Mesenchymal stem cell (in vitro differentiated cells and primary cell): Measurements from ENCODE around the gene APOD.
"Not testable (repeated sequence)": the region's sequence is repeated elsewhere in the genome, so short reads cannot be mapped to it uniquely, and the experiment has no call there.

Source experiments
- DNase-seq: peaks from one replicate; pipeline ENCODE4 v3.0.0-alpha.2; 2013
- H2AFZ ChIP-seq: one replicate; pipeline ENCODE4 v1.6.1; 2013; ENCODE audit warnings: low read depth, mild to moderate bottlenecking, control low read depth, inconsistent platforms, low read length, moderate library complexity
- H2AK5ac ChIP-seq: 2 replicates; pipeline ENCODE4 v1.6.1; 2013; ENCODE audit warnings: low read length, moderate library complexity, mild to moderate bottlenecking, inconsistent platforms; ENCODE audit not compliant: severe bottlenecking
- H2BK120ac ChIP-seq: one replicate; pipeline ENCODE4 v1.6.1; 2013; ENCODE audit warnings: low read depth, mild to moderate bottlenecking, inconsistent platforms, low read length, moderate library complexity
- H2BK12ac ChIP-seq, 2 experiments: one replicate each; pipeline ENCODE4 v1.6.1; 2013; ENCODE audit warnings: inconsistent platforms in 2 of 2, low read length in 2 of 2, mild to moderate bottlenecking in 2 of 2, moderate library complexity in 2 of 2, control low read depth in 1 of 2
- H2BK15ac ChIP-seq: one replicate; pipeline ENCODE4 v1.6.1; 2013; ENCODE audit warnings: mild to moderate bottlenecking, low read depth, inconsistent platforms; ENCODE audit not compliant: poor library complexity, severe bottlenecking
- H2BK5ac ChIP-seq: 2 replicates; pipeline ENCODE4 v1.6.1; 2013; ENCODE audit warnings: low read depth, mild to moderate bottlenecking, low read length, control low read depth, inconsistent platforms; ENCODE audit not compliant: poor library complexity, severe bottlenecking
- H3K14ac ChIP-seq, 2 experiments: one replicate each; pipeline ENCODE4 v1.6.1; 2013; ENCODE audit warnings: inconsistent platforms in 2 of 2, low read length in 2 of 2, control low read depth in 1 of 2, mild to moderate bottlenecking in 1 of 2, moderate library complexity in 1 of 2
- H3K18ac ChIP-seq, 2 experiments: one replicate each; pipeline ENCODE4 v1.6.1; 2013; ENCODE audit warnings: inconsistent platforms in 2 of 2, low read length in 2 of 2, control low read depth in 1 of 2, low read depth in 1 of 2, mild to moderate bottlenecking in 1 of 2
- H3K23ac ChIP-seq, 2 experiments: one replicate each; pipeline ENCODE4 v1.6.1; 2013; ENCODE audit warnings: inconsistent platforms in 2 of 2, low read length in 2 of 2, mild to moderate bottlenecking in 2 of 2, moderate library complexity in 2 of 2, control low read depth in 1 of 2
- H3K27ac ChIP-seq: 2 replicates; pipeline ENCODE4 v1.5.1; 2013; ENCODE audit warnings: mild to moderate bottlenecking, moderate library complexity, low read length, control low read depth, inconsistent platforms; ENCODE audit not compliant: poor library complexity, severe bottlenecking
- H3K27me3 ChIP-seq, 2 experiments: 2 replicates each; pipeline versions ENCODE4 v1.6.1 to v1.7.0; 2013; ENCODE audit warnings: low read length in 2 of 2, mild to moderate bottlenecking in 2 of 2, moderate library complexity in 2 of 2, control low read depth in 1 of 2, inconsistent platforms in 1 of 2; ENCODE audit not compliant: control insufficient read depth in 1 of 2, insufficient read depth in 1 of 2
- H3K36me3 ChIP-seq, 2 experiments: 2 replicates each; pipeline versions ENCODE4 v1.6.1 to v1.7.0; 2013; ENCODE audit warnings: low read length in 2 of 2, control low read depth in 1 of 2, inconsistent platforms in 1 of 2, low read depth in 1 of 2, mild to moderate bottlenecking in 1 of 2; ENCODE audit not compliant: insufficient read depth in 2 of 2, control insufficient read depth in 1 of 2
- H3K4ac ChIP-seq, 2 experiments: one replicate each; pipeline ENCODE4 v1.6.1; 2013; ENCODE audit warnings: inconsistent platforms in 2 of 2, low read length in 2 of 2, mild to moderate bottlenecking in 2 of 2, moderate library complexity in 2 of 2, control low read depth in 1 of 2, low read depth in 1 of 2
- H3K4me1 ChIP-seq: 2 replicates; pipeline ENCODE4 v1.6.1; 2013; ENCODE audit warnings: low read depth, low read length, control low read depth; ENCODE audit not compliant: control insufficient read depth, insufficient read depth
- H3K4me2 ChIP-seq: 2 replicates; pipeline ENCODE4 v1.6.1; 2013; ENCODE audit warnings: low read length, mild to moderate bottlenecking, inconsistent platforms; ENCODE audit not compliant: poor library complexity, severe bottlenecking
- H3K4me3 ChIP-seq, 2 experiments: 2 replicates each; pipeline versions ENCODE4 v1.5.1 to v1.7.0; 2013; ENCODE audit warnings: low read length in 2 of 2, mild to moderate bottlenecking in 2 of 2, control low read depth in 1 of 2, low read depth in 1 of 2; ENCODE audit not compliant: insufficient read depth in 1 of 2
- H3K79me1 ChIP-seq: replicated peaks from 2 replicates; pipeline ENCODE4 v1.6.1; 2013; ENCODE audit warnings: mild to moderate bottlenecking, control low read depth, low read length, inconsistent platforms; ENCODE audit not compliant: poor library complexity, severe bottlenecking
- H3K9ac ChIP-seq: 2 replicates; pipeline ENCODE4 v1.7.0; 2013; ENCODE audit warnings: mild to moderate bottlenecking, low read length, moderate library complexity
- H3K9me3 ChIP-seq: 2 replicates; pipeline ENCODE4 v1.7.0; 2013; ENCODE audit warnings: mild to moderate bottlenecking, low read length; ENCODE audit not compliant: control insufficient read depth
- H4K8ac ChIP-seq: one replicate; pipeline ENCODE4 v1.6.1; 2013; ENCODE audit warnings: inconsistent platforms, mild to moderate bottlenecking, low read length, moderate library complexity
- H4K91ac ChIP-seq: one replicate; pipeline ENCODE4 v1.6.1; 2013; ENCODE audit warnings: mild to moderate bottlenecking, low read length, inconsistent platforms
- WGBS: methylation state at CpG from one replicate; pipeline ENCODE4 v1.1.7; 2013; ENCODE audit warnings: mixed read lengths; 5-methylcytosine and 5-hydroxymethylcytosine counted together

Gene APOD

DNA sequence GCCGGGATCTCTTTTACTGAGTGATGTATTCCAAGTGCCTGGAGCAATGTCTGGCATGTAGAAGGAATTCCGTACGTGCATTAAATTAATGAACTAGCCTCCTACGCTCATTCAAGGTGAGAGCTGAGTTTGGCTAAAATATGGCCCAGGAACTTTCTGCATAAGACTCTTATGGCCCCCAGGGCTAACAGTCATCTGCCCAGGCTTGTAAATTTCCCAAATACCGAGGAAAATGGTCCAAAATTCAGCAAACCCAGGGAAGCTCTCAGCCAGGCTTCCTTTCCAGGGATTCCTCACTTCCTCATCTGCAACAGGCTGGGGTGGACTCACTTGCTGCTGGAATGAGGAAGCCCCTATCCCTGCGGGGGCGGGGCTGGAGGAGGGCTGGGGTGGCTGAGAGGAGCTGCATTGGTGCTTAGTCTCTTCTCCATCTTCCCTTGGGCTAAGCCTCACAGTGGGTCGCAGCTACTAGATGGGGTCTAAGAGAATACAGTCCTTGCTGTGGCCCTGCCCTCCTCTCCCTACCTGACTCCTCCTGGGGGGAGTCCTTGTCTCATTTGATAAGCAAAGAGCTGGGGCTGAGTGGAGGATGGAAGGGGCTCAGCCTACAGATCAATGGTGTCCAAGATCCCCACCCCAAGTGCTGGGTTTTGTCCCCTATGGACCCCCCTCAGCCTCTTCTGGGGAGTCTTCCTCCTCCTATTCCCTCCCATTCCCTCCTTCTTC, 28.5 kb upstream of the APOD start:
- 77% methylated on average over 7 of the region's 8 CpGs for WGBS
- DNase-seq = no peak
- no peak overlapping the region for H2AK5ac ChIP-seq
- no peak overlapping the region for H4K91ac ChIP-seq
- no peak overlapping the region for H2BK5ac ChIP-seq
- H3K4ac ChIP-seq = no peak overlapping the region
- H2BK15ac ChIP-seq = no peak overlapping the region
- no peak overlapping the region for H3K18ac ChIP-seq
- no peaks in the 10 kb centered on the region for H3K4me1 ChIP-seq
- H3K79me1 ChIP-seq = no peaks in the 10 kb centered on the region
- H3K9ac ChIP-seq = no peak overlapping the region
- no peak overlapping the region for H2AFZ ChIP-seq
- no peak overlapping the region for H3K4me2 ChIP-seq
- no peak overlapping the region for H2BK120ac ChIP-seq
- peaks cover 8 to 9% of the 10 kb centered on the region in 2 experiments for H3K27me3 ChIP-seq
- peaks cover 6% of the 10 kb centered on the region for H3K9me3 ChIP-seq
- H3K23ac ChIP-seq = no peak overlapping the region
- no peak overlapping the region for H3K4me3 ChIP-seq
- no peak overlapping the region for H4K8ac ChIP-seq
- no peak overlapping the region for H2BK12ac ChIP-seq
- H3K14ac ChIP-seq = no peak overlapping the region
- H3K36me3 ChIP-seq = no peaks in the 10 kb centered on the region
- no peak overlapping the region for H3K27ac ChIP-seq

DNA sequence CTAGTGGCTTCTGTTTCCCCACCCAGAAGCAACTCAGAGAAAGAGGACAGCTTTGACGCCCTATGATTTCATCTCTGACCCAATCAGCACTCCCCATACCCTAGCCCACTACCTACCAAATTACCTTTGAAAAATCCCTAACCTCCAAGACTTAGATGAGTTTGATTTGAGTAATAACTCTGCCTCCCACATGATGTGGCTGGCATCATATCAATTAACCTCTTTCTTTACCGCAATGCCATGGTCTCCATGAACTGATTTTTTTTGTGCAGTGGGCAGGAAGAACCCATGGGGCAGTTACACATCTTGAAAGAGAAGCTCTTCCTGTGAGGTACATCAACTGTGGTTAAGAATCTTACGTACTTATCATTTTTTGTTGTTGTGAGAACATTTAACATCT, 25.5 kb upstream of the APOD start:
- H3K27me3 ChIP-seq = peaks cover 5 to 8% of the 10 kb centered on the region in 2 experiments
- H3K18ac ChIP-seq = no peak overlapping the region
- H4K8ac ChIP-seq = no peak overlapping the region
- H3K27ac ChIP-seq = no peak overlapping the region
- no peak overlapping the region for H4K91ac ChIP-seq
- no peak overlapping the region for H3K4me3 ChIP-seq
- H3K23ac ChIP-seq = no peak overlapping the region
- H3K4me2 ChIP-seq = no peak overlapping the region
- DNase-seq = no peak
- 78% methylated on average over 1 of the region's 3 CpGs for WGBS
- H3K4ac ChIP-seq = no peak overlapping the region
- no peak overlapping the region for H3K14ac ChIP-seq
- no peak overlapping the region for H2BK12ac ChIP-seq
- no peak overlapping the region for H2AFZ ChIP-seq
- H2BK120ac ChIP-seq = no peak overlapping the region
- H3K36me3 ChIP-seq = no peaks in the 10 kb centered on the region
- peaks cover 11% of the 10 kb centered on the region for H3K9me3 ChIP-seq
- no peak overlapping the region for H2BK5ac ChIP-seq
- no peak overlapping the region for H3K9ac ChIP-seq
- no peak overlapping the region for H2BK15ac ChIP-seq
- H2AK5ac ChIP-seq = no peak overlapping the region
- no peaks in the 10 kb centered on the region for H3K79me1 ChIP-seq
- H3K4me1 ChIP-seq = no peaks in the 10 kb centered on the region

GRCh38 chr3:195601785-195602184, 18.0 kb upstream of the APOD start:
- H3K4me2 ChIP-seq, H3K27ac ChIP-seq, H3K4me3 ChIP-seq, DNase-seq, H4K8ac ChIP-seq, H3K79me1 ChIP-seq, H3K14ac ChIP-seq, H4K91ac ChIP-seq, H3K36me3 ChIP-seq, H2BK15ac ChIP-seq, H3K4me1 ChIP-seq, H3K23ac ChIP-seq, H2BK120ac ChIP-seq, H2BK12ac ChIP-seq, H3K9me3 ChIP-seq, H3K9ac ChIP-seq, H2BK5ac ChIP-seq, H3K4ac ChIP-seq, H2AK5ac ChIP-seq, H2AFZ ChIP-seq, H3K18ac ChIP-seq: not testable (repeated sequence)
- H3K27me3 ChIP-seq = peaks cover 0 to 10% of the 10 kb centered on the region in 2 experiments
- 69% methylated on average over 2 of the region's 2 CpGs for WGBS

- Histone ChIP-seq H3K4ac (no peak overlapping the region), H3K9me3 (peaks cover 5% of the 10 kb centered on the region), H4K8ac (no peak overlapping the region), H3K36me3 (no peaks in the 10 kb centered on the region), H2BK15ac (no peak overlapping the region), H2BK120ac (no peak overlapping the region), H3K9ac (no peak overlapping the region), H2BK12ac (no peak overlapping the region), H3K4me1 (no peaks in the 10 kb centered on the region), H3K79me1 (no peaks in the 10 kb centered on the region), H2AFZ (no peak overlapping the region), H3K4me2 (no peak overlapping the region), H2BK5ac (no peak overlapping the region), H3K4me3 (no peak overlapping the region), H3K23ac (no peak overlapping the region), H4K91ac (no peak overlapping the region), H3K18ac (no peak overlapping the region), H3K27ac (no peak overlapping the region), H3K14ac (no peak overlapping the region), H3K27me3 (peaks cover 0 to 12% of the 10 kb centered on the region in 2 experiments), H2AK5ac (no peak overlapping the region)
- 57% methylated on average over 2 of the region's 2 CpGs for WGBS
- DNase-seq = no peak
These were observed 17.6 kb upstream of the APOD start for GRCh38 chr3:195601382-195601781.
